ENCODE data around the gene TPP2.

DNA sequence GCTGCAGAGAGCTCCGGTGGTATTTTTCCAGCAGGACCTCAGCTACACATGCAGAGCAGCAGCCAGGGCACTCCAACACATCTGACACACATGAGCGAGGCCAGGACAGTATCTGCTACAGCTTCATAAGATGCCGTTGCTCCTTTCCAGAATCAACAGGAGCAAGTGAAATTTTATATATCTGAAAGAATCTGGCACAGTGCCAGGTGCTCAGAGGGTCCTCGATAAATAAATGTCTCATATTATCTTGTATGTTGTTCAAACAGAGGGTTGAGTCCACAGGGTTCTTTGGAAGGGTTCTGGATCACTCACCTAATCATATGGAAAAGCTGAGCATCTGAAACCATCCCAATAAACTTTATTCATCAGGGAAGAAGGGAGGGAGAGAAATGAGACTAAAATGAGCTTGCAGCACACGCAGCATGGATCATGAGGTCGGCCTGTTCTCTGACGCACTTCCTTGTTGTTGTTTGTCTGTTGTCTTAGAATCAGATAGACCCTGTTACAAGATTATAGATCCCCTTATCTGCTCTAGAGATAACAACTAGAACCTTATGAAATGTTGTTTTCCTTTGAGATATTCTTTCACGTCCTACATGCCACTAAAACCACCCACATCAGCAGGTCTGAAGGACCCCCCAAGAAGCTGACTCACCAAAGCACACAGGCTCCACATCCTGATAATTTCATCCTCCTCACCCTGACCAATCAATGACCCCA, 101.3 kb downstream of the TPP2 start:
- TF ChIP-seq, protein P1, sequence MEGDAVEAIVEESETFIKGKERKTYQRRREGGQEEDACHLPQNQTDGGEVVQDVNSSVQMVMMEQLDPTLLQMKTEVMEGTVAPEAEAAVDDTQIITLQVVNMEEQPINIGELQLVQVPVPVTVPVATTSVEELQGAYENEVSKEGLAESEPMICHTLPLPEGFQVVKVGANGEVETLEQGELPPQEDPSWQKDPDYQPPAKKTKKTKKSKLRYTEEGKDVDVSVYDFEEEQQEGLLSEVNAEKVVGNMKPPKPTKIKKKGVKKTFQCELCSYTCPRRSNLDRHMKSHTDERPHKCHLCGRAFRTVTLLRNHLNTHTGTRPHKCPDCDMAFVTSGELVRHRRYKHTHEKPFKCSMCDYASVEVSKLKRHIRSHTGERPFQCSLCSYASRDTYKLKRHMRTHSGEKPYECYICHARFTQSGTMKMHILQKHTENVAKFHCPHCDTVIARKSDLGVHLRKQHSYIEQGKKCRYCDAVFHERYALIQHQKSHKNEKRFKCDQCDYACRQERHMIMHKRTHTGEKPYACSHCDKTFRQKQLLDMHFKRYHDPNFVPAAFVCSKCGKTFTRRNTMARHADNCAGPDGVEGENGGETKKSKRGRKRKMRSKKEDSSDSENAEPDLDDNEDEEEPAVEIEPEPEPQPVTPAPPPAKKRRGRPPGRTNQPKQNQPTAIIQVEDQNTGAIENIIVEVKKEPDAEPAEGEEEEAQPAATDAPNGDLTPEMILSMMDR (IDR thresholded peaks at IDR 0.05) = no peak
- TF ChIP-seq POLR2A (IDR thresholded peaks at IDR 0.05) = no peak

Data from suprapubic skin (tissue), 3 donors.